GM10266 (cell line): ENCODE measurements around the gene LRRC3.

Experiments used
- DNase-seq: peaks from one replicate; pipeline ENCODE4 v3.0.0; 2012; ENCODE audit errors: extremely low spot score
- TF ChIP-seq, protein P1 (sequence below): IDR thresholded peaks from 2 replicates; pipeline ENCODE4 v1.5.1; 2012; ENCODE audit warnings: mild to moderate bottlenecking, low read depth; ENCODE audit not compliant: control insufficient read depth, insufficient read depth; ENCODE audit errors: missing control alignments

LRRC3 gene

DNA sequence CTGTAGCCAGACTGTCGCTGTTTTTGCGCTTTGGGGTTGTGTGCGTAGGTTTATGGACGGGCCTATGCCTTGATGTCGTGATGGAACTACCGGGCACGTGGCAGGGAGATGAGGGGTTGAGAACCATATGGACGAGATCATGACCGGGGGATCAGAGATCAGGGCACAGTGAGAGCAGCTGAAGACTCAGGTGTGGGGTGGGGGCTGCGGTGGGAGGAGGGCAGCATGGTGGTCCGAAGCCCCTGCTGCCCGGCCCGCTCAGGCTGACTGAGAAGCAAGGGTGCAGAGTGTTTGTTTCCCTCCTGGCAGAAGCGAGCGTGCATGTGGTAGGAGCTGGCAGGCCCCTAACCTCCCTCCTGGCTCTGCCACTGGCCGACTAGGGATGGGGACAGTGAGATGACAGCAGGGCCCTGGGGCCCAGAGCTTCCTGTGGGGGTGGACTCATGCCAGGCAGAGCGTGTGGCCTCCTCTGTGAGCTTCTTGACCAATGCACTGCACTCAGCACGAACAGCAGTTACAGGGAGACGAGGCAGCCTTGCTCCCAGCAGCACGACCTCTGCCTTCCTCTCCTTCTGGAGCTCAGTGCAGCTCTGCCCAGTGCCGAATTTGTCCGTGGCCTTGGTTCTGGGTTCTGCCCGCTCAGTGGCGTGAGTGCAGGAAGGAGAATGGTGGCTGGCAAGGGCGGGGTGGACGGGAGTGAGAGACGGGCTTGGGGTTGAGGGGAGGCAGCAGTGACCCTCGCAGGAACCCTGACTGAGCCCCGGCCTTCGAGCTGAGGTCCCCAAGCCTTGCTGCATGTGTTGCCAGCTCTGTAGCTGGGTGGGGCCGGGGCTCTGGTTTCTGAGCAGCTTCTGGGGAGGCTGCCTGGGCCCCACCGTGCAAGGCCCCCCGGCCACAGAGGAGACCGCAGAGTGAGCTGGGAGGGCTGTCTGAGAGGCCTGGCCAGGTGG lies 22.2 kb upstream of the LRRC3 start:
- no peak for DNase-seq
- TF ChIP-seq, protein P1, sequence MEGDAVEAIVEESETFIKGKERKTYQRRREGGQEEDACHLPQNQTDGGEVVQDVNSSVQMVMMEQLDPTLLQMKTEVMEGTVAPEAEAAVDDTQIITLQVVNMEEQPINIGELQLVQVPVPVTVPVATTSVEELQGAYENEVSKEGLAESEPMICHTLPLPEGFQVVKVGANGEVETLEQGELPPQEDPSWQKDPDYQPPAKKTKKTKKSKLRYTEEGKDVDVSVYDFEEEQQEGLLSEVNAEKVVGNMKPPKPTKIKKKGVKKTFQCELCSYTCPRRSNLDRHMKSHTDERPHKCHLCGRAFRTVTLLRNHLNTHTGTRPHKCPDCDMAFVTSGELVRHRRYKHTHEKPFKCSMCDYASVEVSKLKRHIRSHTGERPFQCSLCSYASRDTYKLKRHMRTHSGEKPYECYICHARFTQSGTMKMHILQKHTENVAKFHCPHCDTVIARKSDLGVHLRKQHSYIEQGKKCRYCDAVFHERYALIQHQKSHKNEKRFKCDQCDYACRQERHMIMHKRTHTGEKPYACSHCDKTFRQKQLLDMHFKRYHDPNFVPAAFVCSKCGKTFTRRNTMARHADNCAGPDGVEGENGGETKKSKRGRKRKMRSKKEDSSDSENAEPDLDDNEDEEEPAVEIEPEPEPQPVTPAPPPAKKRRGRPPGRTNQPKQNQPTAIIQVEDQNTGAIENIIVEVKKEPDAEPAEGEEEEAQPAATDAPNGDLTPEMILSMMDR, result no peak

DNA sequence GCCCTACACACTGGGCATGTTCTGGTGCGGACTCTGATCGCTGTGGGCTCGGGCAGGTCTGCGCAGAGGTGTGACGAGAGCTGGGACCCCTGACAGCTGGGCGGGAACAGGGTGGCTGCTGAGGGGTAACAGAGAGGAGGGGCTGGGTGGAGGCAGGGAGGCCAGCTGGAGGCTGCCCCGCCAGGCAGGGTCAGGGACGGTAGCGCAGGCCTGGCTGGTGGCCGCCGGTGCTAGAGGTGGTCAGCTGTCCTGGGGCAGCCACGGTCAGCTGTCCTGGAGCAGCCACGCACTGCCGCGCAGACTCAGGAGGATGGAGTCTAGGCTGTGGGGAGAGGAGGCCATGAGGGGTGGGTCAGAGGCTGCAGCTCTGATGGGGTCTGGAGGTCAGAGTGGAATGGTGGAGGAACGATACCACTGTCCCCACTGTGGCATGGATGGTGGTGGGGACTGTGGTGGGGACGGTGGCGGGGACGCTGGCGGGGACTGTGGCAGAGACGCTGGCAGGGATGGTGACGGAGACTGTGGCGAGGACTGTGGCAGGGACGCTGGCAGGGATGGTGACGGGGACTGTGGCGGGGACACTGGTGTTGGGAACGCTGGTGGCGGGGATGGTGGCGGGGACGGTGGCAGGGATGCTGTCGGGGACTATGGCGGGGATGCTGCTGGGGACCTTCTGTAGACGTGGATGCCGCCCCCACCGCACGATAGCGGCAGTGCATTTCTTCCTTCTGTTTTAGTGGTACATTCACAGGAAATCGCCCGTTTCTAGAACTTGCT lies 21.3 kb upstream of the LRRC3 start:
- no peak for DNase-seq
- TF ChIP-seq, protein P1, result no peak

DNA sequence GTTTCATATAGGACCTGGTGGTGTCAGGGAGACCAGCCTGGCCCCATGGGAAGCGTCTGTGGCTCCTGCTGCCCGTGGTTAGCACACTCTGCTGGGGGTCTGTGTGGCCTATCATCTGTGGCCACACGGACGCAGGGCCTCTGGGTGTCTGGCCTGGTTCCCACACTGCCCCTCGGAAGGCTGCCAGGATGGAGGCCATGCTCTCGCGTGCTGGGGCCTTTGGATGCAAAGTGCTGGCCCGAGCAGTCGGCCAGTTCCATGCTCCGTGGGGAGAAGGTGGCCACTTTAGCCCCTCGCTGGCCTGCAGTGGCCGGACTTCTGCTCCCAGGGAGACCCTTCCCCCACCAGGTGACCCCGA lies 20.8 kb upstream of the LRRC3 start:
- TF ChIP-seq, protein P1, result no peak
- no peak for DNase-seq

DNA sequence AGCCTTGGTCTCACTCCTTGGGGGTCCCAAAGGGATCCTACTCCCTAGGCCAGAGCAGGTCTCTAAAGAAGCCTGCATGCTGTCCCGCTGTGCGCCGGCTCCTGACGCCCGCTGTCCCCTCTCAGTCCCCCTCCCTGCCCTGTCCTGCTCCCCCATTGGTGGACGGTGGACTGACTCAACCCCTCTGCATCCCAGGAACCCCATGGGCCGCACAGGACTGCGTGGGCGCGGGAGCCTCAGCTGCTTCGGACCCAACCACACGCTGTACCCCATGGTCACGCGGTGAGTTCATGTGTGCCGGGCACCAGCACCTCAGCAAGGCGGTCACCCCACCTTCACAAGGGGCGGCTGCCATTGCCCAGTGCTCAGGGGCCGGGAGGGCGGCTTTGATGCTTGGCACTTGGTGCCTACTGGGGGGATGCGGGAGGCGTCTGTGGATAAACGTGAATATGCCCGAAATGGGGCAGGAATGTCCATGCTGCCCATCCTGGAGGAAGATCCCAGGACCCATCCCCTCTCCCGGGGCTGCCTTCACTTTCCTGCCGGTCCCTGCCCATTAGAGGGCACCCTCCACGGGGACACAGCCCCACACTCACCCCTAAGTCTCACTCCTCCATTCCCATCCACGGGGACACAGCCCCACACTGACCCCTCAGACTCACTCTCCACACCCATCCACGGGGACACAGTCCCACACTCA lies 20.2 kb upstream of the LRRC3 start:
- DNase-seq, result no peak
- TF ChIP-seq, protein P1, result no peak

DNA sequence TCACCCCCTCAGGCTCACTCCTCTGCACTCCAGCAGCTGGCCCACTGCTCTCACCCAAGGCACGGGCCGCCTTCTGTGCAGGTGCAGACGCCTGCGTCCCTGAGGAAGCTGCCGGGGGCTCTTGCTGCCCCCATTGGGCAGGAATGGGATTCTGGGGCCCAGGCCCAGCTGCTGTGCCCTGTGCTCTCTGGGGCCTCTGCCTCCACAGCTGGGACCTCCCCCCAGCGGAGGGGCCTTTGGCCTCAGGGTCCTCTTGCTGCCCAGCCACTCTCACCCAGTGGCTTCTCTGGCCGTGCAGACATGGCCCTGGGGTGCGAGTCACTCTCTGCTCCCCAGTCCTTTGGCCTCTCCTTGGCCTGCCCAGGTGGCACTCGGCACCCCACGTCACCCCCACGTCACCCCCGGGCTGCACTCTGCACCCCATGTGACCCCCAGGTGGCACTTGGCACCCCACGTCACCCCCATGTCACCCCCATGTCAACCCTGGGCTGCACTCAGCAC lies 19.1 kb upstream of the LRRC3 start:
- TF ChIP-seq, protein P1, result no peak
- DNase-seq, result no peak

DNA sequence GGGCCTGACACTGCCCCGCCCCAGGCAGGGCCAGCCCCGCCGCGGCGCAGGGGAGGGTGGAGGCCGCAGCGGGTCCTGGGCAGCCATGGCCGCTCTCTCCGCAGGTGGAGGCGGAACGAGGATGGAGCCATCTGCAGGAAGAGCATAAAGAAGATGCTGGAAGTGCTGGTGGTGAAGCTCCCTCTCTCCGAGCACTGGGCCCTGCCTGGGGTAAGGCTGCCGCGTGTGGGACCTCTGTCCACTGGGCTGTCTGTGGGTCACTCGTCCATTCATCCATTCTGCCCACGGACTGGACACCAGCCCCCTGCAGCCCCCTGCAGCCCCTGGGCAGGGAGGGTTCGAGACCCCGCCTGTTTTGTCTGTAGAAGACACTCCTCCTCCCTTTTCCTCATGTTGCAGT lies 18.4 kb upstream of the LRRC3 start:
- no peak for DNase-seq
- TF ChIP-seq, protein P1, result no peak
